HG03066 (cell line): Measurements from ENCODE around the gene HOXA1.

Experiments
- ATAC-seq: cut with Tn5 transposase; IDR thresholded peaks from one replicate; pipeline ENCODE4 v1.9.1; 2021; ENCODE audit warnings: low read depth; ENCODE audit not compliant: unreplicated experiment

HOXA1 gene

GRCh38 chr7:27106901-27107240 lies 11.1 kb upstream of the HOXA1 start:
- ATAC-seq: no peak

- ATAC-seq: no peak
Measured at GRCh38 chr7:27106181-27106900, 10.5 kb upstream of the HOXA1 start.

- ATAC-seq: no peak
Measured at GRCh38 chr7:27105301-27106031, 9.7 kb upstream of the HOXA1 start.

GRCh38 chr7:27104341-27105058 lies 8.7 kb upstream of the HOXA1 start:
- ATAC-seq: no peak

GRCh38 chr7:27103489-27104226 lies 7.9 kb upstream of the HOXA1 start:
- no peak for ATAC-seq

GRCh38 chr7:27102581-27103442 lies 7.0 kb upstream of the HOXA1 start, which contains the start of gene HOXA2:
Gene HOXA2, minus strand, starts transcription at chr7:27102683. Its CDS starts 183 bp downstream, at chr7:27102500.
- no peak for ATAC-seq

- no peak for ATAC-seq
Measured at GRCh38 chr7:27101957-27102580, 6.3 kb upstream of the HOXA1 start.

GRCh38 chr7:27101171-27101956 lies 5.6 kb upstream of the HOXA1 start:
- ATAC-seq: no peak

- no peak for ATAC-seq
Measured at GRCh38 chr7:27100694-27101170, 4.9 kb upstream of the HOXA1 start.

- no peak for ATAC-seq
Measured at GRCh38 chr7:27099453-27100370, 3.9 kb upstream of the HOXA1 start.

- ATAC-seq: no peak
Measured at GRCh38 chr7:27098578-27099451, 3.0 kb upstream of the HOXA1 start.

- ATAC-seq: no peak
Measured at GRCh38 chr7:27097686-27098577, 2.1 kb upstream of the HOXA1 start.

GRCh38 chr7:27096768-27097514 lies 1.1 kb upstream of the HOXA1 start:
- no peak for ATAC-seq

GRCh38 chr7:27095050-27095896 lies 527 bp downstream of the HOXA1 start:
- peak; percentile 6 for ATAC-seq
